ENCODE results near the gene KLHL11.

The KLHL11 gene

GRCh38 chr17:41909088-41909487 is 43.9 kb upstream of the KLHL11 start:
- TF ChIP-seq CTCF (conservative IDR thresholded peaks at IDR 0.05; ENCODE audit: low read length) = no peak
- no peak for DNase-seq (ENCODE audit: low read depth)
- H3K4me3 ChIP-seq (ENCODE audit: low read length) = no peak overlapping the region

- peak; percentile 12 for DNase-seq (ENCODE audit: low read depth)
- H3K4me3 ChIP-seq (ENCODE audit: low read length) = no peak overlapping the region
- no peak for TF ChIP-seq CTCF (conservative IDR thresholded peaks at IDR 0.05; ENCODE audit: low read length)
These were observed 42.7 kb upstream of the KLHL11 start for GRCh38 chr17:41907633-41908539.

GRCh38 chr17:41907185-41907556 is 41.9 kb upstream of the KLHL11 start:
- DNase-seq (ENCODE audit: low read depth) = peak; percentile 75
- no peak overlapping the region for H3K4me3 ChIP-seq (ENCODE audit: low read length)
- no peak for TF ChIP-seq CTCF (conservative IDR thresholded peaks at IDR 0.05; ENCODE audit: low read length)

- no peak for TF ChIP-seq CTCF (conservative IDR thresholded peaks at IDR 0.05; ENCODE audit: low read length)
- no peak overlapping the region for H3K4me3 ChIP-seq (ENCODE audit: low read length)
These were observed 41.4 kb upstream of the KLHL11 start for GRCh38 chr17:41906465-41907184.

GRCh38 chr17:41905172-41905571 is 39.9 kb upstream of the KLHL11 start:
- H3K4me3 ChIP-seq (ENCODE audit: low read length) = no peak overlapping the region
- no peak for TF ChIP-seq CTCF (conservative IDR thresholded peaks at IDR 0.05; ENCODE audit: low read length)
- no peak for DNase-seq (ENCODE audit: low read depth)

More at GRCh38 chr17:41906465-41907184, 41.4 kb upstream of the KLHL11 start:
- no peak for DNase-seq (ENCODE audit: low read depth)

GRCh38 chr17:41904242-41904841 is 39.1 kb upstream of the KLHL11 start:
- no peak overlapping the region for H3K4me3 ChIP-seq (ENCODE audit: low read length)
- TF ChIP-seq CTCF (conservative IDR thresholded peaks at IDR 0.05; ENCODE audit: low read length) = no peak
- no peak for DNase-seq (ENCODE audit: low read depth)

Data from AG10803 (cell line).